LNCaP clone FGC (cell line): Measurements from ENCODE around the gene TSPAN7.

Experiments used
- DNase-seq: peaks from one replicate; pipeline ENCODE4 v3.0.0-alpha.2; 2011; ENCODE audit warnings: low read depth
- H3K4me3 ChIP-seq: 2 replicates; pipeline ENCODE4 v1.5.1; 2011; ENCODE audit warnings: mild to moderate bottlenecking, low read depth, low read length, control low read depth
- CTCF ChIP-seq: IDR thresholded peaks from 2 replicates; pipeline ENCODE4 v1.5.1; 2012; ENCODE audit warnings: mild to moderate bottlenecking; ENCODE audit not compliant: control insufficient read depth, insufficient read depth; ENCODE audit errors: extremely low read depth

Gene TSPAN7

GRCh38 chrX:38538134-38538533, 23.2 kb upstream of the TSPAN7 start:
- no peak for TF ChIP-seq CTCF
- H3K4me3 ChIP-seq = no peak overlapping the region
- no peak for DNase-seq

GRCh38 chrX:38539748-38540147, 21.6 kb upstream of the TSPAN7 start:
- TF ChIP-seq CTCF = no peak
- no peak for DNase-seq
- H3K4me3 ChIP-seq = no peak overlapping the region

- DNase-seq = no peak
- H3K4me3 ChIP-seq = no peak overlapping the region
- no peak for TF ChIP-seq CTCF
These were observed 12.8 kb upstream of the TSPAN7 start for GRCh38 chrX:38548508-38548907.

GRCh38 chrX:38552721-38553120, 8.6 kb upstream of the TSPAN7 start:
- TF ChIP-seq CTCF = no peak
- no peak overlapping the region for H3K4me3 ChIP-seq
- no peak for DNase-seq

- no peak for DNase-seq
- H3K4me3 ChIP-seq = no peak overlapping the region
These were observed 2.7 kb upstream of the TSPAN7 start for GRCh38 chrX:38558686-38559085.

GRCh38 chrX:38560776-38561125, 591 bp upstream of the TSPAN7 start:
- DNase-seq = no peak
- no peak for TF ChIP-seq CTCF
- peak overlapping the region; percentile 53 for H3K4me3 ChIP-seq

More at GRCh38 chrX:38558686-38559085, 2.7 kb upstream of the TSPAN7 start:
- no peak for TF ChIP-seq CTCF

GRCh38 chrX:38561951-38562719, 793 bp downstream of the TSPAN7 start:
- DNase-seq = no peak
- peak overlapping the region; percentile 50 for H3K4me3 ChIP-seq
- no peak for TF ChIP-seq CTCF
